ENCODE results near the gene PHYKPL.

Gene PHYKPL

DNA sequence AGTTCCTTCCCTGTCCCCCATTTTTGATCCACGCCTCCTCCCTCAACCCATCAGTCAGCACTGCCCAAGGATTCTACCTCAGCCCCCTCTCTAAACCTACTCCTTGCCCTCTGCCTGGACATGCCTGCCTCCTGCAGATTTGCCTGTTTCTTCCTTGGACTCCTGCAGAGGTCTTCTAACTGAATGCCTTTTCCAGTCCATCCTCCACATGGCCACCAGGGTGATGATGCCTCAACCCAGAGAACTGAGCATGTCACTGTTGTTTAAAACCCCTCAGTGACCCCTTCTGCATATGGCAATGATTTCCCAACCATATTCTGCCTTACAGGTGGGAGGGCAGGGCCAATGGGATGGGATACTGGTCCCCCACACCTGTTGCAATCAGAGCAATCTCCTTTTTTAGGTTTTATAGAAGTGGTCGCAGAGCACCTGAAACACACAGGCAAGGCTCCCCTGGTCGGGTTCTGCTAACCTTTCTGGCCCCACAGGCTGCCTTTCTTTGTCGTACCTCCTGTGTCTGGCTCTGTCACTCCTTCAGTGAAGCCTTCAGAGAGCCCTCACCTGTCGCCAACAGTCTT, 9.3 kb downstream of the PHYKPL start:
- no peak for DNase-seq (ENCODE audit: low read depth)

DNA sequence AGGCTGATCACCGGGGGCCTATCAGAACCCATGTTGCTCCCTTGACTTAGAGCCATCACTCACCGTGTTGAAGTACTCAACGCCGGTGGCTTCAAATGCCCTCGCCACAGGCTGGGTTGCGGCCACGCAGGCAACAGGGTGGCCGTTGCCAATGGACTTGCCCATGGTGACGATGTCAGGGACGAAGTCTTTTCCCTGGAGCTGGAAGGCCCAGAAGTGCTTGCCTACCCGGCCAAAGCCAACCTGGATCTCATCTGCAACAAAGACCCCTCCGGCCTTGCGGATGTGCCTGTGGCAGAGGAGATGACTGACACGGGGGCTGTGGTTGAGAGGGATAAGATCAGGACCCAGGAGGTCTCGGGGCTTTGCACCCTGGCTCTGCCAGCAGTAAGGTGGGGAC, 10.3 kb downstream of the PHYKPL start:
- DNase-seq (ENCODE audit: low read depth): no peak

DNA sequence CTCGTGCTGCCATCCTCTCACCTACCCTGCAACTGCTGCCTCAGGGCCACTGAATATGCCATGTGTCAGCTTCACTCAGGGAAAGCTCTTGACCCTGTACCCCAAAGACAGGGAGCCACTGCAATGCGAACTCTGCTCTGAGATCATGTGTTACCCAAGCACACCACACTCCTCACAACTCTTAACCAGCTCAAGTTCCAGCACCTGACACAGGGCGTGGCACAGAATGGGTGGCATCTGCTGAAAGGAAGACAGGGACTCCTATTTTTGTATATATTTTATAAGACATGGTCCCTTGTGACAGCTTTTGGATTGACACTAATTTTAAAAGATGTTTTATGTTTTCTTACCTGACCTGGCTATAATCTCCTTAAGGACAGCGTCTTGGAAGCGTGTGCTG, 10.7 kb downstream of the PHYKPL start:
- DNase-seq (ENCODE audit: low read depth): no peak

DNA sequence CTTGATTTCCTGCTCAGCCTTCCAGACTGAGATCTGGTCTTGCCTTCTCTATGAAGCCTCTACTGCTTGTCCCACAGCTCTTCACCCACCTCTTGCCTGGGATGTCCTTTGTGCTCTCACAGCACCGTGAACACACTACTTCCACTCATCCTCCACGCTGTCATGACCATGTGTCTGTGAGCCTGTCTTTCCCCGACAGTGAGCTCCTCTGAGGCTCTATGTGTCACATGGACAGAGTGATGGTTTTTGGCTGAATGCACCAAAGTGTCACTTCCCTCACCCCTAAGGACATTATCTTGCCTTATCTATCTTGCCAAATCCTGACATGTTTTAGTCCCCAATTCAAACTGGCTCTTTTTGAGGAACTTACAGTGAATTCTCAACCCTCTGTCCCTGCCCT, 11.3 kb downstream of the PHYKPL start:
- no peak for DNase-seq (ENCODE audit: low read depth)

DNA sequence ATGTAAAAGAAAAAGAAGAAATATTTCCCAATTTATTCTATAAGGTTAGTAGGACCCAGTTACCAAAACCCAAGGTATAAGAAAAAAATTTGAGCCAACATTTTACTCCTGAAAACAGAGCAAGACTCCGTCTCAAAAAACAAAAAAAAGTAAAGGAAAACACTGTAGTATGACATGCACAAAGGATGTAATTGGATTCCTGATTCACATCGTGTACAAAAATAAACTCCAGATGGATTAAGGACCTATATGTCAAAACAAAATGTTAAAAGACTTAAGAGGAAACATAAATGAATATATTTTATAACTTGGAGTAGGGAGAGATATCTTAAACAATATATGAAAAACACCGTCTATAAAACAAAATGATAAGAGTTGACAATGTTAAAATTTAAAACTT, 13.8 kb downstream of the PHYKPL start:
- DNase-seq (ENCODE audit: low read depth): no peak

DNA sequence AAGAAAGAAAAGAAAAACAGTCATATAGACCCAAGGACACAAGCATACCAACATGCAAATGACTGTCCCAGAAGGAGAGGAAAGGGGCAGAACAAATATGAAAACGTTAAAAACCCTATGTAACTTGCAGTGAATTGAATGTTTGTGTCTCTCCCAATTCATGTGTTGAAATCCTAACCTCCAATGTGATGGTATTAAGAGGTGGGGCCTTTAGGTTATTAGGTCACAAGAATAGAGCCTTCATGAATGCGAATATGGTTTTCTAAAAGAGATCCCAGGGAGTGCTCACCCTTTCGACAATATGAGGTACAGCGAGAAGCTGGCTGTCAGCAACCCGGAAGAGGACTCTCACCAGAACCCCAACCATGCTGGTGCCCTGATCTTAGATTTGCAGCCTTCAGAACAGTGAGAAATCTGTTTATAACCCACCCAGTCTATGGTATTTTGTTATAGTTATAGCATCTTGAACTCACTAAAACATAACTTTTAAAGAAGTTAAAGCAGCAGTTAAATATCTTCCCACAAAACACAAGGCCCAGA, 14.3 kb downstream of the PHYKPL start:
- DNase-seq (ENCODE audit: low read depth): no peak

DNA sequence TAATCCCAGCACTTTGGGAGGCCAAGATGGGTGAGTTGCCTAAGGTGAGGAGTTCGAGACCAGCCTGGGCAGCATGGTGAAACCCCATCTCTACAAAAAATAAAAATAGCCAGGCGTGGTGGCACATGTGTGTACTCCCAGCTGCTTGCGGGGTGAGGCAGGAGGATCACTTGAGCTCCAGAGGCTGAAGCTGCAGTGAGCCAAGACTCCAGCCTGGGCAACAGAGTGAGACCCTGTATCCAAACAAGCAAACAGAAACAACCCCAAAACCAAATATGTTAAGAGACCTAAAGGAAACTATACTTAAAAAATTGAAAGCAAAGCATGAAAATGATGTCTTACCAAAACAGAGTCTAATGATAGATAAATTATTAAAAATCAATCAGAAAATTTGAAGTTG, 15.8 kb downstream of the PHYKPL start:
- DNase-seq (ENCODE audit: low read depth): no peak

DNA sequence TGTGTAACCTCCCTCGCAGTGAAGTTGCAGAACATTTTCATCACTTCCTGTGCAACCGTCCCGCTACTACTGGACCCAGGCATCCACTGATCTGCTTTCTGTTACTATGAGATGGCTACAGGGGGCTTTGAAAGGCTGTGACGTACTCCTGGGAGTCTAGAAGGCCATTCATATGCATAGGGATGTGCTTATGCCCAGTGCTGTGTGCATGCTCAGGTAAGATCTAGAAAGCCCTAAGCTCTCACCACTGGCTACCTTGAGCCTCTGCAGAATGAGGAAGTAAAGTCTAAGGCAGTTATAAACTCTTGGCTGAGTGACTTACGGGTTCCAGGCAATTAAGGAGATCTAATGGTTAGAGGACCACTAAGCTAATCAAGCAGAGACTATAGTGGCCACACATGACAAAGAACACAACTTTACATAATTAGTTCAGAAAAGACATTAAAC, 16.5 kb downstream of the PHYKPL start:
- DNase-seq (ENCODE audit: low read depth): no peak

DNA sequence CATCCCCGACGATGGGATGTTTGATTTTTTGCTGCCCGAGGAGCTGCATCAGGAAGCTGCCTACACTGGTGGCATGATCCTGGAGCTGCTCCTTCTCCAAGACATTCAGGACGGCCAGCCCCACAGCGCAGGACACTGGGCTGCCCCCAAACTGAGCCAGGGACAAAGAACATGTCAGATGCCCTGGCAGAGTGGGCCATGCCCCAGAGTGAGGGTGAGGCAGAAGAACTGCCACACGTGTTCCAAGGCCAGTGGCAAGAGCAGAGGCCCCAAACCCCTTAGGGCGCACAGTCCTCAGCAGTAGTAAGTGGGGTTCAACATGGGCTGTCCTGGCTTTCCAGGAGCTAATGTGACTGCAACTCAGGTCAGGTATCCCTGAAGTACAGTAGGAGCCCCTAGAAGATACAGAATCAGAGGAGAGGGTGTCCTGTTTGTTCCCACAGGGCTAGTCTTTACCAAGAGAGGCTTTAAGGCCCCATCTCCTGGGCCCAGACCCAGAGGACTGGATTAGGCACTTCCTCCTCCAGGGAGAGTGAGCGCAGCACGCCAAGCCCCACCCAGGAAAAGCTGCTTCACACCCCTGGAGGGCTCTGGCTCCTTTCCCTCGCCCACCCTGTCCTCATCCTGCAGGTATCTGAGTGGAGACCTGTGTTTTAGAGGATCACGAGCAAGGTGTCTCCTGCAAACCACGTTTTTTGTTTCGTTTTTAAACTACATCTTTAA, 17.2 kb downstream of the PHYKPL start:
- DNase-seq (ENCODE audit: low read depth): no peak

DNA sequence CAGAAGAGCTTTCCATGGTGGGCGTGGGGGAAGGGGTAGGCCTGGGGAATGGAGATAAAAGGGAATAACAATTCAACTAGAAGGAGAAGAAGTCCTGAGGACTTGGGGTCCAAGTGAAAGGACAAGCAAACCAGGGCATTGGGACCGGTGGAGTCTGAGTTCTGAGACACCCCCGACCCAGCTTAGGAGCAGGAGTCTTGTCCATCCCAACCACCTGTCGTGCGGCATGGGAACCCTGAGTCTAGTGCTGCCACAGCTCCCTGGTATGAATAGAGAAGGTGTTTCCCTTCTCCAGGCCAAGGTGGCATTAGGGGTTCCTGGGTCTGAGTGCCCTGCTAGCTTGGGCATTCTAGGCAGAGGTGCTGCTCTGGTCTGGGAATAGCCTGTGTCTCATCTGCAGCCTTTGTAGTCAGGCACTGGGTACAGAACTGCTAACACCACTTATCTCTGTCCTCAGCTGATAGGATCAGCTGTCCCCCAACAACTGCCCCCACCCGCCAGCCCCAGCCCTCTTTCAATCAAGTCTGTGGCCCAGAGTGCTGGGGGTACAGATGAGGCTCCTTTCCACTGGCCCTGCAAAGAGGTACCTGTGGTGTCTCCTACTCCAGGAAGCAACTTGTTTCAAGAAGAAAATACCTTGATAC, 18.3 kb downstream of the PHYKPL start:
- DNase-seq (ENCODE audit: low read depth): no peak

DNA sequence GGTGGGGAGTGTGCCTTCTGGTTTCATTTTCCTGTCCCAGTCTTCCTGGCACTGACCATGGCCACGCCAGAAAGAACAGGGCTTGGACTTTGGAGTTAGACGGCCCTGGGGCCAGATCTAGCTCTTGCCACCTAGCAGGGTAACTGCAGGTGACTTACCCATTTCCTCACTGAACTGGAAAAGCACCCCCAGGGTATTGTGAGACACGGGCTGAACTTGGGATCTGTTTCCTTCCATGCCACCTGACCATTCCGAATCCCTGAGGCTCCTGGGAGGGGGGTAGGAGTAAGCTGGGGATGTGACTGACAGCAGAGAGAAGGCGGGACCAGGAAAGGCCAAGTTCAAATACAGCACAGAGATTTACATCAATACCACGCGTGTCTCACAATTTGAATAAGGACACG, 18.9 kb downstream of the PHYKPL start:
- no peak for DNase-seq (ENCODE audit: low read depth)

DNA sequence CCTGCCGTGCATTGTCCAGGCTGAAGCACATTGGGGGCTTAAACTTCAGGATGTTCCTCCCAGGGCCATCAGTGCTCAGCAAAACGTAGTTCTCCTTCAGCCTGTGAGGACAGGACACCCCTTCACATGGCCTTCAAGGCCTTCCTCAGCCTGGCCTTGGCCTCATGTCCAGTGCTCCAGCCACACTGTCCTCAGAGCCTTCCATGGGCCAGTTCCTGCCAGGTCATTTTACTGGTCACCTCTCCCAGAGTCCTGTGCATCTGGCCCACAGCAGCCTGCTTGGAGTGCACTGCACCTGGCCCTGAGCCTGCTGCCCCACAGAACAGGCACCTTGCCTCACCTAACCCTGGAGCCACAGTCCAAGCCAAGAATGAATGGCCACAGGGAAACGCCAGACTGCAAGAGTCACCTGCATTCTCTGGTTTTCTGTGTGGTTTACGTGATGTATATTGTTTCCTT, 19.6 kb downstream of the PHYKPL start:
- DNase-seq (ENCODE audit: low read depth): no peak

DNA sequence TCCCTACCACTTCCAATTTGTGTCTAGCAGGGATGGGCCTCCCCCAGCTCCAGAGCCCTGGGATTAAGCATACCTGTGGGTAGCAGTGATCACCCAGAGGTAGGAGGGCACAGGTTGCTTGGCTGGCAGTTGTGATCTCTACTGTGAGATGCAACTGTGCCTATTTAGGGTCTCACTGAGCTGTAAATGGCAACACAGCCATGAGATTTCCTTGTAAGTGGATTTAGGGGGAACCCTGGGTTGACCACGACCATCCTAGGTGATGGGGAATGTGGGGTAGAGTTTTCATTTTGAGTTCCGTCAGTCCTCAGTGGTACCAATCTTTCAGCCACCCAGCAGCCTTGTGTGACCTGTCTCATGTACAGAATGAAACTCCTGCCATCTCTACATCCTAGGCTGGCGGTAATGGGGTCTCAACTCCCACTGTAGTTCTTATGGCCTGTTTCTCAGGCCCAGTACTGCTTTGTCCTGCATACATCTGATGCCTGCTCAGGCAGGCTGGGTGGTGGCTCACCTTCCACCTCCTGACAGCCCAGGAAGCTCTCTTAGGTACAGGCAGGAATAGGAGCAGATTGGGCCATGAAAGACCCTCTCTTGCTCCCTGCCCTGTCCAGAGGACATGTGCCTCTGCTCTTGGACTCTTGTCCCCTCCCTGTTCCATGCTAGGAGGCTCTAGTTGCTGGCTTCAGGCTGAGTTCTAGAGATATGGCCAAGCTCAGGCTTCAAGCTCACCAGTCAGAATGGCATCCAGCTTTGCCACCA, 20.2 kb downstream of the PHYKPL start:
- no peak for DNase-seq (ENCODE audit: low read depth)

DNA sequence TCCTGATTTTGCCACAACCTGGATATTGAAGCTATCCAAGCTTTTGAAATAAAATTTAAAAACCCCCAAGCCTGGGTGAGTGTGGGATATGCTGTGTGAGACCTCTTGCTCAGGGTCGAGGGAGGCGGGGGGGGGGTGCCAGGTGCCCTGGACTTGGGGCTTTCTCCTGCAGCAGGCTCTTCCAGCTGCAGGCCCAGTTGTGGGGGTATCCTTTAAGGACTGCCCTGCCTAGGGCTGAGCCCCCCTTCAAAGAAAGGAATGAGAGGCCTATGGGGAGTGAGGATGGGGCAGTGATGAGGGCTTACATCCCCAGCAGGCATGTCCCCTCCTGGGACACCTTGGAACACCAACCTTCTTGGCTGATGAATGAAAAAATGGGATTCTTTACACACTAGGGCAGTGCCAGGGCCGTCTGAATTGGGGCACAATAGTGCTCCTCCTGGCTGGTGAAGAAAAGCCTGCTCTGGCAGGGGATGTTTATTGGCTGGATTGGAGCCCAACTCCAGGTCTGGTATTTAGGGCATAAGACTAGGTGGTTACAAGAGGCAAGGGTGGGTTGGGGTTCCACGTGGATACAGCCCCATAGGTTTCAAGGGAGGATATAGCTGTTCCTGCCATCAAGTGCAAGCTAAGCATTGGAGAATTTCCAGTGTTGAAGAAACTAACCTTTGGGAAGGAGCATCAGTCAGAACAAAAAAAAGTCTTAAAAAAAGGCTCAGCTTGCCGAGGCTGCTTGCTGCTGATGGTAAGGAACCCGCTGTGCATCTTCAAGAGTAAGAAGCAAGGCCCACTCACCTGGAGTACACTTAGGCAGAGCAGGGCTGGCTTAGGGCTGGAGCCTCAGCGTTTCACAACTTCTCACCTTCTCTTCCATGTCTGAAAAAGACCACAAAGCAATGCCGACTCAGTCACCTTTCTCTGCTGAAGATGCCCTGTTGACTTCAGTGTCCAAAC, 21.2 kb downstream of the PHYKPL start:
- no peak for DNase-seq (ENCODE audit: low read depth)

DNA sequence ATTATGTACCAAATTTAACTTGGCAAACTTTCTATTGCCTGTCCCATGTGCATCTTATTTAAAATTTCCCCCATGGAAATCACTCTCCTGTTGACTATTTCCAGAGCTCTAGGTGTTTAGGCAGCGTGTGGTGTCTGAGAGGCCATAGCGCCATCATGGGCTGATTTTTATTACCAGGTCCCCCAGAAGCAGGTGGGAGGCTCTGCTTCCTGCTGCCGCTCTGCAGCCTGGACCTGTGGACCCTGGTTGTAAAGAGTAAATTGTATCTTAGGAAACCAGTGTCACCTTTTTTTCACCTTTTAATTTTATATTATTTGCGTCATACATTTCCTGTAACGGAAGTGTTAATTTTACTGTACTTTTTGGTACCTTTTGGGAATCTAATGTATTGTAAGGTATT, 21.9 kb downstream of the PHYKPL start:
- no peak for DNase-seq (ENCODE audit: low read depth)

DNA sequence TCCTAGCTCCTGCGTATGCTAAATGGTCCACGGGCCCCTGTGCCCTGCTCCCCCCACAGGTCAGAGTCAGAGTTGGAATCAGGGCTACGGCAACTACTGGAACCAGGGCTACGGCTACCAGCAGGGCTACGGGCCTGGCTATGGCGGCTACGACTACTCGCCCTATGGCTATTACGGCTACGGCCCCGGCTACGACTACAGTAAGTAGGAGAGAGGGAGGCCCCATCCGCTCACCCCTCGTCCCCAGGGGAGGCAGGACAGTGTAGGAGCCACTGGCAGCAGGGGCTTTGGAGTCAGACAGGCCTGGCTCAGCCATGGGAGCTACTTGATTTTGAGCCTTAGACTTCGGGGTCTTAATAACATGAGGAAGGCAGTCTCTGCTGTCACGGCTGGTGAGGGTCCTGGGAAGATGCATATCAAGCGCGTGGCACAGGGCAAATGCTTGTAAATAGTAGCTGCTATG, 22.5 kb downstream of the PHYKPL start:
- no peak for DNase-seq (ENCODE audit: low read depth)

DNA sequence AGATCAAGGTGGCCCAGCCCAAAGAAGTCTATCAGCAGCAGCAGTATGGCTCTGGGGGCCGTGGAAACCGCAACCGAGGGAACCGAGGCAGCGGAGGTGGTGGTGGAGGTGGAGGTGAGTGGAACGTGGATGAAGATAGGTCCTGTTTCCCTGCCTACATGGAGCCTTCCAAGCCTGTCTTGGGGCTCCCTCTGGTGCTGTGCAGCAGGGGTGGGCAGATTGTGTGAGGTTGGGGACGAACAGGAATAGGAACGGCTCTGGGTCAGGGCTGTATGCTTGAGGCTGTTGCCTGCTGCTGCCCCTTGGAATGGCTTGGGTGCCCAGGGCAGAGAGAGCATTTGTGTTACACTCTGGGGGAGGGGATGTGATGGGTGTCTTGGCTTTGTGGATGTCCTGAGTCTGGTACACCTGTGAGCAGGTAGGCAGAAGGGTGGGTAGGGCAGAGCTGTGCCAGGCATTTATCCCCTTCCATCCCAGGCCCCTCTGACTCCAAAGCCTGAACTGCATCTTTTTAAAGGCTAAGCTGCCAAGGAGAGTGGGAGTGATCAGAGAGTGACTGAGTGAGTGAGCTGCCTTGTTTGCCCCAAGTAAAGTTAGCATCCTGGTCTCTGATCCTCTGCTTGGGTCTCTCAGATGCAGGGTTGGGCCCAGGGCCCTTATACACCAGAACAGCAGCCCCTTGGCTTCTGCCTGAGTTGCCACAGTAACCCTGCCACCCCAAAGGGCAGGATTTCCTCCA, 23.1 kb downstream of the PHYKPL start:
- no peak for DNase-seq (ENCODE audit: low read depth)

DNA sequence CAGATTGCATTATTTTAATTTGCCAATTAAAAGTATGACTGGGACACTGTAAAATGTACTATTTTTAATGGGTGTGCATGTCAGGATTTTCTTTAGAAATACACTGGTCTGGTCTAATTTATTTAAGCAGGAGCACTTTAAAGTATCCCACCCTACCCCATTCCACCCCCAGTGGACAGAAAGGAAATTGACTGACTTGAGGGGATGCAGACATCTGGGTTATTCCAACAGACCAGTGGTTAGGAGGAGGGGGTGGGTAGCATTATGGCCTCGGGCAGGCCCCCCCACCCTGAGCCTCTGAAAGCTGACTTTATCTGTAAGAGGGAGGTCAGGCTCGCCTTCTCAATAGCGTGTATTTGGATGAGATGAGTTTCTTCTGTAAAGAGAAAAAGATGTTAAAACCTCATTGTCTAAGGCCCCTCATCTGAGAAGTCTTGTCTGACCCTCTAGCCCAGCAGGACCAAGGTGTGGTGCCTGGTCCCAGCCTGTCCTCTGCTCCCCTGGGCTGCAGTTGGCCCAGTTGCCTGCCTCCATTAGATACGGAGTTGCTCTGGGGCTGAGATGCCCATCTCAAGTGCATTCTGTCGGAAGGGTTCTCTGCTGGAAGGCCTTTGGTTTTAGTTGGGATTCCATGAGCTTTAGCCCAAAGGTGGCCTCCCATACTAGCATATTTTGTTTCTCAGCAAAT, 23.9 kb downstream of the PHYKPL start:
- no peak for DNase-seq (ENCODE audit: low read depth)

DNA sequence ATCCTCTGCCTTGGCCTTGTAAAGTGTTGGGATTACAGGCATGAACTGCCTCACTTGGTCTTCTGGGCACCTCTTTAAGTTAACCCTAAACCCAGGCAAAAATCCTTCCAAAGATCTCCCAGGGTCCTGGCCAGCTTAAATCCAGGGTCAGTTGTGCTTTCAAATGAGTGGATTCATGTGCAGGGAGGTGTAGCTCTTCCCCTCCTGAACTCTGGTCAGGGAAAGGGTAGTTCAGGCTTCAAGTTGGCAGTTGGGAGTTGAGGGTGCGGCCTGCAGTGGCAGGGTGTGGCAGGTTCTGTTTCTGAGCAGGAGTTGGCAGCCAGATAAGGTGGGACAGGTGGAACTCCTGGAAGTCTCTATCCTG, 24.7 kb downstream of the PHYKPL start:
- no peak for DNase-seq (ENCODE audit: low read depth)

All from fibroblast of gingiva (primary cell).